SH-SY5Y (cell line): ENCODE results near the gene CDC37.

Experiments
- GATA2 ChIP-seq: IDR thresholded peaks from 2 replicates; pipeline ENCODE4 v1.6.1; 2011; ENCODE audit warnings: mild to moderate bottlenecking, low read depth, low read length
- GATA3 ChIP-seq: IDR thresholded peaks from 2 replicates; pipeline ENCODE4 v1.6.1; 2011; ENCODE audit warnings: low read depth, mild to moderate bottlenecking, low read length, moderate library complexity

DNA sequence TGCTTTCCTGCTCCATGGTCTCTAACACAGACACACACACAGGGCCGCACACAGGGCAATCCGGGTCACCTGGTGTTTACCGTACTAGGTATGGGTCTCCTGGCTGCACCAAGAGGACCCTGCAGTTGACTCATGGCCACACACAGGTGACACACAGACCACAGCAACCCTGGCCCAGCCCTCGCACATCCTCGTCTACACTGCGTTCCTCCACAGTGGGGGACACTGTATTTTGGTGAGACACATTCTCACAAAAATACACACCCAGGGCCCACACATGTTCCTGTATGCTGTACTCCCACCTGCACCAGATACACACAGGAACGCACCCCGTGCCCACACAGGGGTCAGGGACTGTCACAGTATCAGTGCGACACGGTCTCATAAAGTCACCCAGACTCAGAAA lies 29.8 kb upstream of the CDC37 start:
- TF ChIP-seq GATA3 = no peak
- TF ChIP-seq GATA2 = no peak
